ENCODE results near the gene PDZD2.

The PDZD2 gene

DNA sequence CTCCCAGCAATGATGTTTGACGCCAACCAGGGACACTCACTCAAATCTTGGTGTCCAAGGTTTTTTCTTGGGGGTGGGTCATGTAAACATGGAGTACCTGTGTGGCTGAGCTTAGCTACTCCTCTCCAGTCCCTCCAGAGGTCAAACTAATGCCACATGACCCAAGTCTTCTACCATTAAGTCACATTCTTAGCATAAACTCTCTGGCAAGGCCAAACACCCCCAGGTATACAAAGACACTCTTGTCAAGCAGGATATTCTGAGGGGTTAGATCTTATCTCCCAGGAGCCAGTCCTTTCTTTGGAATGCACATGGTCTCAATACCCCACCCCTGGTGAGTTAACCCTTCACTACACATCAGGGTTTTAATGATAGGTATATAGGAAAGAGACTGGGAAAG is 161.4 kb downstream of the PDZD2 start:
- DNase-seq (ENCODE audit: low spot score): no peak
- H3K27me3 ChIP-seq (ENCODE audit: insufficient read depth, poor library complexity, severe bottlenecking): peaks cover 8% of the 10 kb centered on the region
- TF ChIP-seq, protein P1, sequence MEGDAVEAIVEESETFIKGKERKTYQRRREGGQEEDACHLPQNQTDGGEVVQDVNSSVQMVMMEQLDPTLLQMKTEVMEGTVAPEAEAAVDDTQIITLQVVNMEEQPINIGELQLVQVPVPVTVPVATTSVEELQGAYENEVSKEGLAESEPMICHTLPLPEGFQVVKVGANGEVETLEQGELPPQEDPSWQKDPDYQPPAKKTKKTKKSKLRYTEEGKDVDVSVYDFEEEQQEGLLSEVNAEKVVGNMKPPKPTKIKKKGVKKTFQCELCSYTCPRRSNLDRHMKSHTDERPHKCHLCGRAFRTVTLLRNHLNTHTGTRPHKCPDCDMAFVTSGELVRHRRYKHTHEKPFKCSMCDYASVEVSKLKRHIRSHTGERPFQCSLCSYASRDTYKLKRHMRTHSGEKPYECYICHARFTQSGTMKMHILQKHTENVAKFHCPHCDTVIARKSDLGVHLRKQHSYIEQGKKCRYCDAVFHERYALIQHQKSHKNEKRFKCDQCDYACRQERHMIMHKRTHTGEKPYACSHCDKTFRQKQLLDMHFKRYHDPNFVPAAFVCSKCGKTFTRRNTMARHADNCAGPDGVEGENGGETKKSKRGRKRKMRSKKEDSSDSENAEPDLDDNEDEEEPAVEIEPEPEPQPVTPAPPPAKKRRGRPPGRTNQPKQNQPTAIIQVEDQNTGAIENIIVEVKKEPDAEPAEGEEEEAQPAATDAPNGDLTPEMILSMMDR (IDR thresholded peaks at IDR 0.05; ENCODE audit: poor library complexity, severe bottlenecking): no peak
- H3K36me3 ChIP-seq (ENCODE audit: low read depth): no peaks in the 10 kb centered on the region
- H3K4me1 ChIP-seq (ENCODE audit: insufficient read depth, poor library complexity, severe bottlenecking): no peaks in the 10 kb centered on the region
- no peak for ATAC-seq (ENCODE audit: low read depth)
- H3K4me3 ChIP-seq (ENCODE audit: severe bottlenecking): no peak overlapping the region
- no peaks in the 10 kb centered on the region for H3K9me3 ChIP-seq (ENCODE audit: severe bottlenecking)
- H3K27ac ChIP-seq (ENCODE audit: poor library complexity, severe bottlenecking): no peak overlapping the region

- Histone ChIP-seq H3K4me1 (ENCODE audit: insufficient read depth, poor library complexity, severe bottlenecking) (no peaks in the 10 kb centered on the region), H3K36me3 (ENCODE audit: low read depth) (no peaks in the 10 kb centered on the region), H3K9me3 (ENCODE audit: severe bottlenecking) (no peaks in the 10 kb centered on the region), H3K27me3 (ENCODE audit: insufficient read depth, poor library complexity, severe bottlenecking) (peaks cover 19% of the 10 kb centered on the region), H3K4me3 (ENCODE audit: severe bottlenecking) (no peak overlapping the region), H3K27ac (ENCODE audit: poor library complexity, severe bottlenecking) (no peak overlapping the region)
- no peak for DNase-seq (ENCODE audit: low spot score)
- no peak for ATAC-seq (ENCODE audit: low read depth)
- TF ChIP-seq, protein P1 (IDR thresholded peaks at IDR 0.05; ENCODE audit: poor library complexity, severe bottlenecking): no peak
Observed at GRCh38 chr5:31805785-31806400, 167.0 kb downstream of the PDZD2 start.

DNA sequence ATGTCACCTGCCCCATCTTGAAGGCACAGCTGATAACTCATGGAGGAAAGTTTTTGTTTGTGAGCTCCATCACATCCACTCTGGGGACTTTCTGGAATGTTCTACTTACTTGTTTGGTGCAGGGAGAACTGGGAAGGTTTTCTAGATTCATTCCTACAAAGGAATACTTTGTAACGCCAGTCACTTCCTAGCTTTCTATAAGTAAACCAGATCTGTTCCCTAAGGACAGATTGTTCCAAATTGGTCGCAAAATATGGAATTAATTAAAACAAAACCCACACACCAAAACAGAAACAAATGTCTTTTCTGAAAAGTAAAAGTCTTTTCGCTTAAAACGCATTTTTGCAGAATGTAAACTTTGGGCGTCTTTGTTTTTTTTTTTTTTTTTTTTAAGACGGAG is 167.6 kb downstream of the PDZD2 start:
- DNase-seq (ENCODE audit: low spot score) (no peak), ATAC-seq (ENCODE audit: low read depth) (no peak)
- peaks cover 19% of the 10 kb centered on the region for H3K27me3 ChIP-seq (ENCODE audit: insufficient read depth, poor library complexity, severe bottlenecking)
- H3K36me3 ChIP-seq (ENCODE audit: low read depth): no peaks in the 10 kb centered on the region
- no peaks in the 10 kb centered on the region for H3K9me3 ChIP-seq (ENCODE audit: severe bottlenecking)
- H3K4me3 ChIP-seq (ENCODE audit: severe bottlenecking): no peak overlapping the region
- no peak overlapping the region for H3K27ac ChIP-seq (ENCODE audit: poor library complexity, severe bottlenecking)
- TF ChIP-seq, protein P1 (IDR thresholded peaks at IDR 0.05; ENCODE audit: poor library complexity, severe bottlenecking): no peak
- H3K4me1 ChIP-seq (ENCODE audit: insufficient read depth, poor library complexity, severe bottlenecking): peaks cover 3% of the 10 kb centered on the region

DNA sequence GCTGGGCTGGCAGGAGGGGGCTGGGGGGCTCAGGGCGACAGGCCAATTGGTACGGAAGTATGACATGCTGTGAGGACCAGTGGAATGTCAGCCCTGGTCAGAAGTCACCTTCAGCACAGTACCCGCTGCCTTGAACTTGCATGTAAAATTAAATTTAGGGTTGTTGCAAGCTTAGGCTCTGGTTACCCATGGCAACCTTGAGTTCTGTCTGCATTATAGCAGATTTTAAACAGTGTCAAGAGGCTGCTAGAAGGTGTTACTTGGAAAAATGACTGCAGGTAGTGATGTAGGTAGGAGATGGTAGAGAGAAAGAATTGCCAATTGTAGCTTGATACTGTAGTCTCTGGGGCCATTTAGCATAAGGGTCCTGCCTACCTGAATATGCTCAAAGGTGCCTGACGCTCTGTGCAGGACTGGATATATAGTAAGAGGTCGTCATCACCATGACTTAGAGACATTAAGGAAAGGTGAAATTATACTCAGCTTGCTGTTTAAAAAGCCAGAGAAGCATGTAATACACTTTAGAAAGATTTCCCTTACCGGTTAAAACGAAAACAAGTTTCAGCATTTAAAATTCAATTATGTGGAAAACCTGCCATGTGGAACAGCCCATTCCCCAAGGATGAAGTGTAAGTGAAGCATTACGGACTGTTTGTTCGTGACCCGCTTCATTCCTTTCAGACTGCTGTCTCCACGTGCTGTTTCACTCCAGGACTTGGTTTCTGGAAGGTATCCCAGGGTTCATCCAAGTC is 169.0 kb downstream of the PDZD2 start:
- H3K4me3 ChIP-seq (ENCODE audit: severe bottlenecking): no peak overlapping the region
- H3K9me3 ChIP-seq (ENCODE audit: severe bottlenecking): no peaks in the 10 kb centered on the region
- H3K27me3 ChIP-seq (ENCODE audit: insufficient read depth, poor library complexity, severe bottlenecking): peaks cover 19% of the 10 kb centered on the region
- ATAC-seq (ENCODE audit: low read depth) (no peak), DNase-seq (ENCODE audit: low spot score) (no peak)
- peaks cover 5% of the 10 kb centered on the region for H3K4me1 ChIP-seq (ENCODE audit: insufficient read depth, poor library complexity, severe bottlenecking)
- TF ChIP-seq, protein P1 (IDR thresholded peaks at IDR 0.05; ENCODE audit: poor library complexity, severe bottlenecking): no peak
- no peaks in the 10 kb centered on the region for H3K36me3 ChIP-seq (ENCODE audit: low read depth)
- no peak overlapping the region for H3K27ac ChIP-seq (ENCODE audit: poor library complexity, severe bottlenecking)

Measured in RWPE2 (cell line).